Effector memory CD8-positive, alpha-beta T cell (primary cell): ENCODE measurements around the gene ATP6V1F.
A peak's percentile ranks its signal among the peaks of the same experiment; 100 is the strongest.

Experiments used
- ATAC-seq: fragments of 150-1000 bp; cut with Tn5 transposase; replicated peaks from 2 replicates; pipeline ENCODE4 v1.10.0; 2021; ENCODE audit warnings: mild to moderate bottlenecking, moderate library complexity
- DNase-seq, 3 experiments: peaks; one replicate each; pipeline ENCODE4 v3.0.0; 2021
- H3K27ac Mint-ChIP-seq, 2 donors: one replicate each; pipeline ENCODE4 v1.8.0; 2022; ENCODE audit warnings: mild to moderate bottlenecking in 2 of 2, mixed read lengths in 2 of 2, moderate library complexity in 2 of 2
- H3K27me3 Mint-ChIP-seq, 2 donors: one replicate each; pipeline ENCODE4 v1.8.0; 2022; ENCODE audit warnings: mixed read lengths in 2 of 2
- H3K36me3 Mint-ChIP-seq: one replicate; pipeline ENCODE4 v1.8.0; 2022; ENCODE audit warnings: mild to moderate bottlenecking, moderate library complexity, mixed read lengths; ENCODE audit not compliant: insufficient read depth
- H3K4me1 Mint-ChIP-seq, 2 donors: one replicate each; pipeline ENCODE4 v1.8.0; 2022; ENCODE audit warnings: low read depth in 2 of 2, mixed read lengths in 2 of 2
- H3K4me3 Mint-ChIP-seq, 2 donors: one replicate each; pipeline ENCODE4 v1.8.0; 2022; ENCODE audit warnings: mild to moderate bottlenecking in 2 of 2, mixed read lengths in 2 of 2, moderate library complexity in 2 of 2
- H3K9me3 Mint-ChIP-seq, 2 donors: one replicate each; pipeline ENCODE4 v1.8.0; 2022; ENCODE audit warnings: mixed read lengths in 2 of 2

The ATP6V1F gene

GRCh38 chr7:128891942-128892269 lies 29.2 kb downstream of the ATP6V1F start:
- Mint-ChIP-seq H3K27ac (no peak overlapping the region), H3K36me3 (no peaks in the 10 kb centered on the region), H3K4me1 (no peaks in the 10 kb centered on the region)

GRCh38 chr7:128892521-128893250 lies 30.0 kb downstream of the ATP6V1F start:
- no peaks in the 10 kb centered on the region for H3K4me1 Mint-ChIP-seq
- peaks cover 11 to 17% of the 10 kb centered on the region in 2 donors for H3K27me3 Mint-ChIP-seq
- H3K36me3 Mint-ChIP-seq: no peaks in the 10 kb centered on the region
- no peaks in the 10 kb centered on the region for H3K9me3 Mint-ChIP-seq
- no peak overlapping the region for H3K4me3 Mint-ChIP-seq
- ATAC-seq (no peak), DNase-seq (no peak)
- no peak overlapping the region for H3K27ac Mint-ChIP-seq

More at GRCh38 chr7:128891942-128892269, 29.2 kb downstream of the ATP6V1F start:
- ATAC-seq: no peak
- Mint-ChIP-seq H3K4me3 (no peak overlapping the region), H3K27me3 (peaks cover 11 to 17% of the 10 kb centered on the region in 2 donors), H3K9me3 (no peaks in the 10 kb centered on the region)
- no peak for DNase-seq

GRCh38 chr7:128893251-128894100 lies 30.8 kb downstream of the ATP6V1F start:
- no peak for ATAC-seq
- H3K36me3 Mint-ChIP-seq: no peaks in the 10 kb centered on the region

GRCh38 chr7:128894101-128894440 lies 31.4 kb downstream of the ATP6V1F start:
- Mint-ChIP-seq H3K27ac (no peak overlapping the region), H3K9me3 (no peaks in the 10 kb centered on the region), H3K4me3 (no peak overlapping the region), H3K27me3 (peaks cover 14 to 17% of the 10 kb centered on the region in 2 donors), H3K4me1 (no peaks in the 10 kb centered on the region), H3K36me3 (no peaks in the 10 kb centered on the region)
- DNase-seq: no peak
- ATAC-seq: no peak

More at GRCh38 chr7:128893251-128894100, 30.8 kb downstream of the ATP6V1F start:
- no peak overlapping the region for H3K4me3 Mint-ChIP-seq
- H3K27me3 Mint-ChIP-seq: peaks cover 14 to 17% of the 10 kb centered on the region in 2 donors
- H3K4me1 Mint-ChIP-seq: no peaks in the 10 kb centered on the region
- no peaks in the 10 kb centered on the region for H3K9me3 Mint-ChIP-seq
- DNase-seq: no peak
- H3K27ac Mint-ChIP-seq: no peak overlapping the region

GRCh38 chr7:128895320-128895719 lies 32.7 kb downstream of the ATP6V1F start:
- ATAC-seq (no peak), DNase-seq (no peak)
- Mint-ChIP-seq H3K4me3 (no peak overlapping the region), H3K27ac (no peak overlapping the region), H3K9me3 (no peaks in the 10 kb centered on the region), H3K4me1 (no peaks in the 10 kb centered on the region), H3K36me3 (no peaks in the 10 kb centered on the region), H3K27me3 (peaks cover 4 to 9% of the 10 kb centered on the region in 2 donors)

GRCh38 chr7:128899392-128899791 lies 36.7 kb downstream of the ATP6V1F start:
- H3K27ac Mint-ChIP-seq: no peak overlapping the region
- no peak for ATAC-seq
- peaks cover 1% of the 10 kb centered on the region in 2 donors for H3K4me1 Mint-ChIP-seq
- no peaks in the 10 kb centered on the region for H3K9me3 Mint-ChIP-seq
- H3K4me3 Mint-ChIP-seq: no peak overlapping the region
- H3K36me3 Mint-ChIP-seq: peaks cover 3% of the 10 kb centered on the region
- DNase-seq: no peak
- peaks cover 11 to 28% of the 10 kb centered on the region in 2 donors for H3K27me3 Mint-ChIP-seq

- ATAC-seq (no peak), DNase-seq (no peak)
- Mint-ChIP-seq H3K27me3 (peaks cover 11 to 36% of the 10 kb centered on the region in 2 donors), H3K4me1 (peaks cover 5 to 6% of the 10 kb centered on the region in 2 donors), H3K9me3 (no peaks in the 10 kb centered on the region), H3K36me3 (peaks cover 3% of the 10 kb centered on the region), H3K27ac (no peak overlapping the region), H3K4me3 (no peak overlapping the region)
Observed at GRCh38 chr7:128900237-128900636, 37.6 kb downstream of the ATP6V1F start.

GRCh38 chr7:128902761-128903585 lies 40.3 kb downstream of the ATP6V1F start:
- Mint-ChIP-seq H3K27me3 (peaks cover 24 to 64% of the 10 kb centered on the region in 2 donors), H3K27ac (no peak overlapping the region), H3K4me3 (no peak overlapping the region), H3K36me3 (peaks cover 3% of the 10 kb centered on the region), H3K4me1 (peaks cover 5 to 6% of the 10 kb centered on the region in 2 donors), H3K9me3 (no peaks in the 10 kb centered on the region)
- ATAC-seq (no peak), DNase-seq (no peak)

- Mint-ChIP-seq H3K27me3 (peaks cover 25 to 72% of the 10 kb centered on the region in 2 donors), H3K4me1 (peaks cover 5 to 6% of the 10 kb centered on the region in 2 donors), H3K36me3 (peaks cover 3% of the 10 kb centered on the region), H3K4me3 (no peak overlapping the region), H3K9me3 (no peaks in the 10 kb centered on the region), H3K27ac (peak overlapping the region in 1 of 2 donors; percentile 71)
- ATAC-seq (no peak), DNase-seq (no peak)
Observed at GRCh38 chr7:128903621-128904361, 41.1 kb downstream of the ATP6V1F start.

GRCh38 chr7:128904381-128905197 lies 41.9 kb downstream of the ATP6V1F start:
- DNase-seq (peak; percentile 24 to 29 (median 27)), ATAC-seq (peak; percentile 82)

GRCh38 chr7:128906001-128906765 lies 43.5 kb downstream of the ATP6V1F start:
- Mint-ChIP-seq H3K9me3 (no peaks in the 10 kb centered on the region), H3K4me3 (no peak overlapping the region), H3K27ac (no peak overlapping the region), H3K36me3 (peaks cover 3% of the 10 kb centered on the region), H3K4me1 (peaks cover 6% of the 10 kb centered on the region in 2 donors), H3K27me3 (peaks cover 45 to 96% of the 10 kb centered on the region in 2 donors)
- DNase-seq: no peak
- no peak for ATAC-seq

More at GRCh38 chr7:128904381-128905197, 41.9 kb downstream of the ATP6V1F start:
- Mint-ChIP-seq H3K4me1 (peaks cover 6% of the 10 kb centered on the region in 2 donors), H3K27me3 (peaks cover 33 to 80% of the 10 kb centered on the region in 2 donors), H3K36me3 (peaks cover 3% of the 10 kb centered on the region), H3K9me3 (no peaks in the 10 kb centered on the region), H3K27ac (peak overlapping the region in 1 of 2 donors; percentile 71), H3K4me3 (no peak overlapping the region)
